ENCODE measurements around the gene CACNA1A. TPM values are rescaled to one million over a fixed set of nuclear protein-coding genes. Genes with fewer than 3 reads are reported as not detected.

CACNA1A gene
- total RNA-seq, 2 donors from 2014 or later = 1.7 to 5.1 TPM

GRCh38 chr19:13162724-13163608 is 343.3 kb downstream of the CACNA1A start:
- DNase-seq (ENCODE audit: low spot score) = peak; percentile 99
- intact Hi-C loops (cut with DNase I) = no loop called here

GRCh38 chr19:13160557-13160956 is 345.7 kb downstream of the CACNA1A start:
- no peak for DNase-seq (ENCODE audit: low spot score)
- intact Hi-C loops (cut with DNase I) = no loop called here

GRCh38 chr19:13159713-13160112 is 346.6 kb downstream of the CACNA1A start:
- DNase-seq (ENCODE audit: low spot score) = no peak
- intact Hi-C loops (cut with DNase I) = loop anchor here in 1 of 2 donors (10.0 kb wide), 1 partner anchor 685 kb away; no protein-coding TSS in a partner anchor

Data from posterior vena cava (tissue), 2 donors.